Thoracic aorta (tissue), 2 donors: ENCODE measurements around the gene RSAD2. TPM values are rescaled to one million over a fixed set of nuclear protein-coding genes. Genes with fewer than 3 reads are reported as not detected.

Experiments used
- ATAC-seq: fragments of 150-250 bp; one replicate; pipeline ENCODE4 v1.8.0; 2017; ENCODE audit warnings: low read depth; ENCODE audit not compliant: insufficient number of reproducible peaks, low FRiP score
- DNase-seq: peaks from one replicate; pipeline ENCODE4 v3.0.0-alpha.2; 2020; ENCODE audit warnings: low spot score
- H3K27ac ChIP-seq, 2 donors: fragments of 200-600 bp; sonication (generic); 1 replicate in 1 of 2; 2 replicates in 1 of 2; pipeline ENCODE4 v1.5.1; 2016; ENCODE audit warnings: mild to moderate bottlenecking in 2 of 2, moderate library complexity in 2 of 2
- H3K27me3 ChIP-seq: fragments of 200-600 bp; sonication (generic); replicated peaks from 2 replicates; pipeline ENCODE4 v1.6.0; 2016; ENCODE audit warnings: mild to moderate bottlenecking; ENCODE audit not compliant: insufficient read depth
- H3K36me3 ChIP-seq: fragments of 200-600 bp; sonication (generic); one replicate; pipeline ENCODE4 v1.5.1; 2016
- H3K4me1 ChIP-seq, 2 donors: fragments of 200-600 bp; sonication (generic); 1 replicate in 1 of 2; 2 replicates in 1 of 2; pipeline versions ENCODE4 v1.5.1 to v1.6.0; 2016; ENCODE audit warnings: low read depth in 2 of 2, mild to moderate bottlenecking in 1 of 2; ENCODE audit not compliant: control insufficient read depth in 1 of 2
- H3K4me3 ChIP-seq: fragments of 200-600 bp; sonication (generic); 2 replicates; pipeline ENCODE4 v1.5.1; 2016; ENCODE audit warnings: mild to moderate bottlenecking
- H3K9me3 ChIP-seq: fragments of 200-600 bp; sonication (generic); 2 replicates; pipeline ENCODE4 v1.5.1; 2016
- total RNA-seq, 2 donors: library from RNA; depleted of rRNA; stranded (reverse); fragments of >200 nt; gene quantifications; one replicate each; pipeline versions ENCODE4 v1.1.0 to v1.2.3, GENCODE V29; 2016
- TF ChIP-seq, protein P1 (sequence below): fragments of 200-600 bp; sonication (generic); IDR thresholded peaks from one replicate; pipeline ENCODE4 v1.5.1; 2019; ENCODE audit warnings: antibody characterized with exemption

RSAD2 gene
- total RNA-seq, 2 donors from 2014 or later = 11.3 to 11.8 TPM

DNA sequence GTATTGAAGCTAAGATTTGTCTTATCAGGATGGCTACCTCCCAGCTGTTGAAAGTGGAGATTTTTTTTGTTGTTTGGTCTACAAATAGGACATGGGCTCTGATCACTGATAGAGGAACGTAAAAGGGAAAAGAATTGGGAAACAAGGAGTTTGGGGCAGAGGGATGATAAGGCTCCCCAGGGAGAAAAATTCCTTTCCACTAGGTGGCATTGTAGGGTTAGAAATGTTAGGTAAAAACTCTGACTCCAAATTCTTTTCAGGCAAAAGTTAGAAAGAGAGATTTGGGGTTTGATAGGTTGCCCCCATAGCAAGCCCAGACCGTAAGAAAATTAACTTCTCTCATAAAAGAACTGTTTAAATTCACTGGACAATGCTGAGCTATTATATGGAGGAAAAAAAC is 31.7 kb upstream of the RSAD2 start:
- Histone ChIP-seq H3K27me3 (no peaks in the 10 kb centered on the region), H3K36me3 (peaks cover 25% of the 10 kb centered on the region), H3K4me1 (no peaks in the 10 kb centered on the region), H3K9me3 (peaks cover 69% of the 10 kb centered on the region), H3K4me3 (no peak overlapping the region), H3K27ac (no peak overlapping the region)
- DNase-seq (no peak), ATAC-seq (no peak)
- TF ChIP-seq, protein P1, sequence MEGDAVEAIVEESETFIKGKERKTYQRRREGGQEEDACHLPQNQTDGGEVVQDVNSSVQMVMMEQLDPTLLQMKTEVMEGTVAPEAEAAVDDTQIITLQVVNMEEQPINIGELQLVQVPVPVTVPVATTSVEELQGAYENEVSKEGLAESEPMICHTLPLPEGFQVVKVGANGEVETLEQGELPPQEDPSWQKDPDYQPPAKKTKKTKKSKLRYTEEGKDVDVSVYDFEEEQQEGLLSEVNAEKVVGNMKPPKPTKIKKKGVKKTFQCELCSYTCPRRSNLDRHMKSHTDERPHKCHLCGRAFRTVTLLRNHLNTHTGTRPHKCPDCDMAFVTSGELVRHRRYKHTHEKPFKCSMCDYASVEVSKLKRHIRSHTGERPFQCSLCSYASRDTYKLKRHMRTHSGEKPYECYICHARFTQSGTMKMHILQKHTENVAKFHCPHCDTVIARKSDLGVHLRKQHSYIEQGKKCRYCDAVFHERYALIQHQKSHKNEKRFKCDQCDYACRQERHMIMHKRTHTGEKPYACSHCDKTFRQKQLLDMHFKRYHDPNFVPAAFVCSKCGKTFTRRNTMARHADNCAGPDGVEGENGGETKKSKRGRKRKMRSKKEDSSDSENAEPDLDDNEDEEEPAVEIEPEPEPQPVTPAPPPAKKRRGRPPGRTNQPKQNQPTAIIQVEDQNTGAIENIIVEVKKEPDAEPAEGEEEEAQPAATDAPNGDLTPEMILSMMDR = no peak

DNA sequence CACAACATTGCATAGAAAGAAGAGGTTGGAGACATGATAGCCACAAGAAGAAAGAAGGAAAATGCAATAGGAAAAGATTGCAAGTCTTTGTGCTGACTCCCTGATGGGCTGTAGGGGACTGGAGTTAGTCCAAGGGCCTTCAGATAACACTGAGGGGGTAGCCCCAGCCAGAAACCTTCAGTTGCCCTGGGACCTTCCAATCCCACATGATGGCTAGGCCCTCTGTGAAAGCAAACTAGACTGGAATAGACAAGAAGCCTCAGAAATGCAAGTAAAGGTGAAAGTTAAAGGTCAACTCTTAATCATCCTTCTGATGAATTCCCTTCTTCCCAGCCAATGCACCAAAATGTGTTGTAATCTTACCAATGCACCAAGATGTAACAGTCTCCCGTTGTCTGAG is 31.0 kb upstream of the RSAD2 start:
- TF ChIP-seq, protein P1 = no peak
- Histone ChIP-seq H3K36me3 (peaks cover 31% of the 10 kb centered on the region), H3K27me3 (no peaks in the 10 kb centered on the region), H3K9me3 (peaks cover 69% of the 10 kb centered on the region), H3K27ac (no peak overlapping the region), H3K4me1 (no peaks in the 10 kb centered on the region), H3K4me3 (no peak overlapping the region)
- ATAC-seq = no peak
- no peak for DNase-seq

DNA sequence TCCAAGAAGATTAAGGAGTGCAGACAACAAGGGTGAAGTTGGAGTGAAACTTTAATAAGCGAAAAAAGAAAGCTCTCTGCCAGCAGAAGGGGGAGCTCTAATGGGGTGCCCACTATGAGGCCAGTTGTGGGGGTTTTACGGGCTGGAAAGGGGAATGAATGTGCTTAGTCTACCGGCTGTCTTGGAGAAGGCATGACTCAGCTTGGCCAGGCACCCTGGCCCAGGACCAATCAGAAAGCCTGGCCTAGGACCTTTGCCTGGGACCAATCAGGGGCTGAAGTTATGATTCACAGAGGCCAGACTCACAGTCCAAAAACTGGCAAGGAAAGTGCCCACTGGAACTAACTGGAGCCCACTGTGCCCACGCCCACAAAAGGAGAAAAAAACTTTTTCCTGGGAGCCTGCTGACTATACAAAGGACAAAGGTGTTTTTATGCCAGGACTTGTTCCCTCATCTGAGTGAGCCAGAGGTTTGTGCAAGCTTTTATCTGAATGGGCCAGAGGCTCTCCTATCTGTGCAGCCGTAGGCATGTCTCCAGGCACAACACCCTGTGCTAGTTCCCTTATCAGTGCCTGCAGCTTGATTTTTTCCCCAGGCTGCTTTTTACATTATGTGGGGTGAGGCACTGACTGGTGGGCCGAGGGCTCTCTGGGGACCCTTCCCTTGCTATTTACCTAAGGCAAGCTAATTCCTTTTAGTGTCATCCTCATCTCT is 30.5 kb upstream of the RSAD2 start:
- DNase-seq = no peak
- H3K27ac ChIP-seq = no peak overlapping the region
- peaks cover 31% of the 10 kb centered on the region for H3K36me3 ChIP-seq
- TF ChIP-seq, protein P1 = no peak
- ATAC-seq = no peak
- no peaks in the 10 kb centered on the region for H3K27me3 ChIP-seq
- peaks cover 64% of the 10 kb centered on the region for H3K9me3 ChIP-seq
- no peaks in the 10 kb centered on the region for H3K4me1 ChIP-seq
- H3K4me3 ChIP-seq = no peak overlapping the region

DNA sequence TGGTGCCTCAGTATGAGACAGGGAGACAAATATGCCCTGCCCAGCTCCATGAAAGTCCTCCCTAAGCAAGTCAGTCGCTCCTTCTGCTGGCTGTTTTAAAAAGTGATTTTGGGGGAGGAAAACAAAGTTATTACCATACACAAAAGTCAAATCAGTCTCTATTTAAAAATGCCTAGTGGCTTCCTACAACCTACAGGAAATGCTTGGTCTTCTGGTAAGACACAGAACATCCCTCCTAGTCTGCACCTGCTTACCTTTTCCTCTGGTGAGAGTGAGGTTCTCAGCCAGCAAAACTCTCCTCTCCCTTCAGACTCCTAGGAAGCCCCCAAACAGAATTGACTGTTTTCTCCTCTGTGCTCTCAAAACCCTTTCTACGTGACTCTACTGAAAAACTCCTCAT is 25.4 kb upstream of the RSAD2 start:
- H3K36me3 ChIP-seq = peaks cover 31% of the 10 kb centered on the region
- DNase-seq = no peak
- TF ChIP-seq, protein P1 = no peak

DNA sequence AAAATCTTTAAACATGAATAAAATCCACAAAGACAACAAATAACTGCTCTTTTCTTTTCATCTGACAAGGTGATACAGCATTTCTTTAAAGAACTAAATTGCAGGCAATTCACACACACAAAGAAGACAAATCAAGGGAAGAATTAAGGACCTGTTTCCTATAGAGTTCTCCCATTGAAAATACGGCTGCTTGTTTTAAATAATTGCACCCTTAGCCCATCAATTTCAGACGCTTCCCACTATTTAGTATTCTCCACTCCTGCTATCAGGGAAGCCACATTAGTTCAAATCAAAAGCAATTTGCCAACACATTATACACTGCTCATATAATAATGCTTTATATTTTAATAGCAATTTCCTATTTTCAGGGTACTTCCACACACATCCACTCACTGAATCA is 23.2 kb upstream of the RSAD2 start:
- no peak overlapping the region for H3K4me3 ChIP-seq
- DNase-seq (no peak), ATAC-seq (no peak)
- TF ChIP-seq, protein P1 = no peak
- no peaks in the 10 kb centered on the region for H3K4me1 ChIP-seq
- H3K27ac ChIP-seq = no peak overlapping the region
- no peaks in the 10 kb centered on the region for H3K27me3 ChIP-seq
- H3K9me3 ChIP-seq = peaks cover 16% of the 10 kb centered on the region
- H3K36me3 ChIP-seq = peaks cover 15% of the 10 kb centered on the region

More for the DNA sequence above, 25.4 kb upstream of the RSAD2 start:
- no peaks in the 10 kb centered on the region for H3K4me1 ChIP-seq
- no peaks in the 10 kb centered on the region for H3K27me3 ChIP-seq
- no peak overlapping the region for H3K27ac ChIP-seq
- no peak for ATAC-seq
- H3K4me3 ChIP-seq = no peak overlapping the region
- peaks cover 16% of the 10 kb centered on the region for H3K9me3 ChIP-seq
